ENCODE results near the gene KCNMB1.

GRCh38 chr5:170402508-170402907 lies 13.3 kb upstream of the KCNMB1 start:
- TF ChIP-seq POLR2A (IDR thresholded peaks at IDR 0.05), result no peak
- no peak for TF ChIP-seq CTCF (IDR thresholded peaks at IDR 0.05)
- TF ChIP-seq POLR2AphosphoS5 (IDR thresholded peaks at IDR 0.05), result no peak
